Neural progenitor cell (in vitro differentiated cells): ENCODE data around the gene COL24A1. TPM values are rescaled to one million over a fixed set of nuclear protein-coding genes. Genes with fewer than 3 reads are reported as not detected.
"Not testable (repeated sequence)": the region's sequence is repeated elsewhere in the genome, so short reads cannot be mapped to it uniquely, and the experiment has no call there.

Experiments
- DNase-seq: peaks from one replicate; pipeline ENCODE4 v3.0.0-alpha.2; 2016; ENCODE audit warnings: low spot score
- H2AFZ ChIP-seq: fragments of 200-600 bp; sonication (generic); replicated peaks from 2 replicates; pipeline ENCODE4 v1.6.1; 2016; ENCODE audit warnings: antibody characterized with exemption
- H3F3A ChIP-seq: fragments of 200-600 bp; sonication (generic); 2 replicates; pipeline ENCODE4 v1.6.1; 2016; ENCODE audit warnings: antibody characterized with exemption, low read depth
- H3K27ac ChIP-seq: fragments of 200-600 bp; sonication (generic); 2 replicates; pipeline ENCODE4 v1.5.1; 2016; ENCODE audit warnings: mild to moderate bottlenecking
- H3K27me3 ChIP-seq: fragments of 200-600 bp; sonication (generic); 2 replicates; pipeline ENCODE4 v1.6.1; 2016; ENCODE audit warnings: mild to moderate bottlenecking, moderate library complexity
- H3K36me3 ChIP-seq: fragments of 200-600 bp; sonication (generic); 2 replicates; pipeline ENCODE4 v1.5.1; 2016
- H3K4me1 ChIP-seq: fragments of 200-600 bp; sonication (generic); 2 replicates; pipeline ENCODE4 v1.6.1; 2016; ENCODE audit warnings: mixed run types
- H3K4me2 ChIP-seq: fragments of 200-600 bp; sonication (generic); 2 replicates; pipeline ENCODE4 v1.6.1; 2016
- H3K4me3 ChIP-seq: fragments of 200-600 bp; sonication (generic); 2 replicates; pipeline ENCODE4 v1.5.1; 2016
- H3K79me2 ChIP-seq: fragments of 200-600 bp; sonication (generic); 2 replicates; pipeline ENCODE4 v1.6.1; 2016; ENCODE audit warnings: low read depth
- H3K9ac ChIP-seq: fragments of 200-600 bp; sonication (generic); 2 replicates; pipeline ENCODE4 v1.6.1; 2016
- H3K9me3 ChIP-seq: fragments of 200-600 bp; sonication (generic); 2 replicates; pipeline ENCODE4 v1.5.1; 2016; ENCODE audit warnings: low read depth
- H4K20me1 ChIP-seq: fragments of 200-600 bp; sonication (generic); 2 replicates; pipeline ENCODE4 v1.6.1; 2016; ENCODE audit warnings: low read depth
- H3K27ac Mint-ChIP-seq: 3 replicates; pipeline ENCODE4 v1.8.0; 2021; ENCODE audit warnings: mixed read lengths
- H3K27me3 Mint-ChIP-seq: 2 replicates; pipeline ENCODE4 v1.8.0; 2022; ENCODE audit warnings: low read depth, mild to moderate bottlenecking, inconsistent platforms, moderate library complexity, mixed read lengths; ENCODE audit not compliant: insufficient read depth
- H3K36me3 Mint-ChIP-seq: 3 replicates; pipeline ENCODE4 v1.8.0; 2021; ENCODE audit warnings: mixed read lengths
- H3K4me1 Mint-ChIP-seq: 3 replicates; pipeline ENCODE4 v1.8.0; 2021; ENCODE audit warnings: mixed read lengths
- H3K4me3 Mint-ChIP-seq: 3 replicates; pipeline ENCODE4 v1.8.0; 2021; ENCODE audit warnings: mild to moderate bottlenecking, moderate library complexity, mixed read lengths
- H3K9me3 Mint-ChIP-seq: 3 replicates; pipeline ENCODE4 v1.8.0; 2020; ENCODE audit warnings: mixed read lengths
- EZH2 ChIP-seq: fragments of 200-600 bp; sonication (generic); IDR thresholded peaks from 2 replicates; pipeline ENCODE4 v1.6.1; 2017; ENCODE audit warnings: antibody characterized with exemption, mild to moderate bottlenecking, moderate library complexity
- EZH2phosphoT487 ChIP-seq: fragments of 200-600 bp; sonication (generic); IDR thresholded peaks from 2 replicates; pipeline ENCODE4 v1.6.1; 2017; ENCODE audit warnings: antibody characterized with exemption
- total RNA-seq: library from RNA; depleted of rRNA; stranded (reverse); fragments of >200 nt; gene quantifications from 2 replicates; pipeline ENCODE4 v1.2.3, GENCODE V29; 2015; ENCODE audit warnings: low replicate concordance
- TF ChIP-seq, protein P1 (sequence below): fragments of 200-600 bp; sonication (generic); IDR thresholded peaks from 2 replicates; pipeline ENCODE4 v1.5.1; 2017; ENCODE audit warnings: antibody characterized with exemption, mild to moderate bottlenecking

The COL24A1 gene
- total RNA-seq, 1 donor from 2014 or later: not detected

DNA sequence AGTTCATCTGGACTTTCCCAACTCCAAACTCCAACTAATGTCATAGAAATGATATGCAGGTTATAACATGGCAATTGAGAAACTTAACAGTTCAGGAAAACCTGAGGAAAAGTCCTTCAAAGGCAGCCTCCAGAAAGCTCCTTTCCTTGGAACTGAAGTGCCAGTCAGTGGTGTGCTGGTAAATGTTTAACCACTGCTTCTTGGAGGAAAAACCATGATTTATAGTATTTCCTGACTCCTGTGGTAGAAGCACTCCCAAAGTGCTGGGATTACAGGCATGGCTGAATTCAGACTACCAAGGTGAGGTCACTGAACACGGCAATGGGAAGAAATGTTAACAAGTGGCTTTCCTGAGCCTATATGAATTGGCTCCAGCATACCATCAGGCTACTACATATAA, 421.6 kb downstream of the COL24A1 start:
- Histone ChIP-seq H3K27ac (no peak overlapping the region), H3K9ac (no peak overlapping the region), H3F3A (no peaks in the 10 kb centered on the region), H3K4me3 (no peak overlapping the region), H3K79me2 (no peaks in the 10 kb centered on the region), H2AFZ (peak overlapping the region; percentile 47), H4K20me1 (no peaks in the 10 kb centered on the region), H3K4me1 (no peaks in the 10 kb centered on the region), H3K36me3 (no peaks in the 10 kb centered on the region), H3K27me3 (no peaks in the 10 kb centered on the region), H3K9me3 (no peaks in the 10 kb centered on the region), H3K4me2 (no peak overlapping the region)
- Mint-ChIP-seq H3K9me3 (no peaks in the 10 kb centered on the region), H3K27me3 (no peaks in the 10 kb centered on the region), H3K4me1 (no peaks in the 10 kb centered on the region), H3K36me3 (no peaks in the 10 kb centered on the region), H3K27ac (no peak overlapping the region), H3K4me3 (no peak overlapping the region)
- no peak for DNase-seq
- TF ChIP-seq, protein P1, sequence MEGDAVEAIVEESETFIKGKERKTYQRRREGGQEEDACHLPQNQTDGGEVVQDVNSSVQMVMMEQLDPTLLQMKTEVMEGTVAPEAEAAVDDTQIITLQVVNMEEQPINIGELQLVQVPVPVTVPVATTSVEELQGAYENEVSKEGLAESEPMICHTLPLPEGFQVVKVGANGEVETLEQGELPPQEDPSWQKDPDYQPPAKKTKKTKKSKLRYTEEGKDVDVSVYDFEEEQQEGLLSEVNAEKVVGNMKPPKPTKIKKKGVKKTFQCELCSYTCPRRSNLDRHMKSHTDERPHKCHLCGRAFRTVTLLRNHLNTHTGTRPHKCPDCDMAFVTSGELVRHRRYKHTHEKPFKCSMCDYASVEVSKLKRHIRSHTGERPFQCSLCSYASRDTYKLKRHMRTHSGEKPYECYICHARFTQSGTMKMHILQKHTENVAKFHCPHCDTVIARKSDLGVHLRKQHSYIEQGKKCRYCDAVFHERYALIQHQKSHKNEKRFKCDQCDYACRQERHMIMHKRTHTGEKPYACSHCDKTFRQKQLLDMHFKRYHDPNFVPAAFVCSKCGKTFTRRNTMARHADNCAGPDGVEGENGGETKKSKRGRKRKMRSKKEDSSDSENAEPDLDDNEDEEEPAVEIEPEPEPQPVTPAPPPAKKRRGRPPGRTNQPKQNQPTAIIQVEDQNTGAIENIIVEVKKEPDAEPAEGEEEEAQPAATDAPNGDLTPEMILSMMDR: no peak
- no peak for TF ChIP-seq EZH2
- no peak for TF ChIP-seq EZH2phosphoT487

DNA sequence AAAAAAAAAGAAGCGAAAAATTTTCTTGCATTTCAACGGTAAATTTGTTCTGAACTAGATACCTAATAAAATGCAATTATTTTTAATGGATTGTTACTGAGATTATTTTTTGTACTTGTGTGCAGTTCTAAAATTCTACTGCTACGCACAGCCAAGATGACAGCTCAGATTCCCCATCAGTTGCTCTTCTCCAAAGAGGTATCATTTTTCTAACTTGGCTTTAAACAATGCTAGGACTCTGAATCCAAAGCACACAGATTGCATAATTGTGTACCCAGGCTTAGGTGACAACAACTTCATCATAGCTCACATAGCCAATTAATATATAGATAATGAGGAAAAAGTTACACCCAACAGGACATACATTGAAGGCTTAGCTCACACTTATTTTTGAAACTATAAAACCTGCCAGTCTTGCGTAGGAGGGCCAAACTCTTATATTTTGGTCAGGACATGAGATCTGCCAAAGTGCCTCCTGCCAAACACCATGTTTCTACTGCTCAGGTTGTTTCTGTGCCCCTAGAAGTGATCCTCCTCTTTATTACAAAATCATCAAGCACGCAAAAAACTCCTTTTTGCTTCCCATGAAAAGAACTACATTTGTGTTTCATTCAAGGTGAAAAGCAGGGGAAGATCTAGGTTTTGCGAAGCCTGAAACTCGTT, 437.8 kb downstream of the COL24A1 start:
- no peaks in the 10 kb centered on the region for H3K36me3 Mint-ChIP-seq
- Histone ChIP-seq H3K9me3 (no peaks in the 10 kb centered on the region), H2AFZ (no peak overlapping the region), H3K79me2 (no peaks in the 10 kb centered on the region), H3K27ac (no peak overlapping the region), H4K20me1 (no peaks in the 10 kb centered on the region), H3K4me3 (no peak overlapping the region), H3K4me2 (no peak overlapping the region), H3K9ac (no peak overlapping the region), H3K27me3 (no peaks in the 10 kb centered on the region), H3F3A (no peaks in the 10 kb centered on the region), H3K4me1 (no peaks in the 10 kb centered on the region), H3K36me3 (no peaks in the 10 kb centered on the region)
- TF ChIP-seq EZH2phosphoT487 (no peak), EZH2 (no peak)
- TF ChIP-seq, protein P1: no peak
- H3K4me3 Mint-ChIP-seq: no peak overlapping the region
- no peak for DNase-seq
- peaks cover 29% of the 10 kb centered on the region for H3K9me3 Mint-ChIP-seq
- H3K27ac Mint-ChIP-seq: no peak overlapping the region
- H3K4me1 Mint-ChIP-seq: no peaks in the 10 kb centered on the region
- peaks cover 2% of the 10 kb centered on the region for H3K27me3 Mint-ChIP-seq

DNA sequence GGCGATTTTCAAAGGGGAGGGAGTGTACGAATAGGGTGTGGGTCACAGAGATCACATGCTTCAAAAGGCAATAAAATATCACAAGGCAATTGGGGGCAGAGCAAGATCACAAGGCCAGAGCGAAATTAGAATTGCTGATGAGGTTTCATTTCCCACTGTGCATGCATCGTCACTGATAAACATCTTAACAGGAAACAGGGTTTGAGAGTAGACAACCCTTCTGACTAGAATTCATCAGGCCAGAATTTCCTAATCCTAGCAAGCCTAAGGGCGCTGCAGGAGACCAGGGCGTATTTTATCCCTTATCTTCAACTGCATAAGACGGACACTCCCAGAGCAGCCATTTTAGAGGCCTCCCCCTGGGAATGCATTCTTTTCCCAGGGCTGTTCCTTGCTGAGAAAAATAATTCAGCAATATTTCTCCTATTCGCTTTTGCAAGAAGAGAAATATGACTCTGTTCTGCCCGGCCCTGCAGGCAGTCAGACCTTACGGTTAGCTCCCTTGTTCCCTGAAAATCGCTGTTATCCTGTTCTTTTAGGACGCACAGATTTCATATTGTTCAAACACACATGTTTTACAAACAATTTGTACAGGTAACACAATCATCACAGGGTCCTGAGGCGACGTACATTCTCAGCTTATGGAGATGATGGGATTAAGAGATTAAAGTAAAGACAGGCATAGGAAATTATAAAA, 442.0 kb downstream of the COL24A1 start:
- not testable (repeated sequence) for H3K9me3 ChIP-seq, H3K4me3 ChIP-seq, H3K36me3 ChIP-seq, H3K4me1 ChIP-seq, H3K9ac ChIP-seq, H3K27me3 Mint-ChIP-seq, H3K27me3 ChIP-seq, H3K4me2 ChIP-seq, H3K79me2 ChIP-seq, H3K4me1 Mint-ChIP-seq, H3K36me3 Mint-ChIP-seq, H2AFZ ChIP-seq, H3K4me3 Mint-ChIP-seq, DNase-seq, H3K27ac ChIP-seq, H4K20me1 ChIP-seq, H3K27ac Mint-ChIP-seq, H3F3A ChIP-seq
- H3K9me3 Mint-ChIP-seq: peaks cover 18% of the 10 kb centered on the region

DNA sequence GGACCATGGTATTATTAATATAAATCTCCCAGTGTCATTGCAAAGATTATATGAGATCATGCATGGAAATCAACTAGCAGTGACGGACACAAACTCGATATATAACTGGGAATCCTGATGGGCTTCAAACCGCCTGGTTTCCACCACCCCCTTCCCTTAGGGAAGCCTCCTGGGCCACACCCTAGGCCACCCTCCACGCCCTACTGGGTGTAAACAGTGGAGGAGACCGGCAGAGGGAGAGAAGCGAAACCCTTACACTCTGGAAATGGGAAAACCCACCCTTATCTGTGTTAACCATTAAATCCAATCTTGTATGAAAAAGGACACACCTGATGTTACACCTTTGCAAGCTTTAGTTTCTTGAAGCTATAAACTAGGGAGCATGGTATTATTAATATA, 447.7 kb downstream of the COL24A1 start:
- peak overlapping the region; percentile 59 for H3K27ac ChIP-seq
- peak overlapping the region; percentile 94 for H3K4me2 ChIP-seq
- no peaks in the 10 kb centered on the region for H4K20me1 ChIP-seq
- H2AFZ ChIP-seq: peak overlapping the region; percentile 89
- no peak overlapping the region for H3K4me3 Mint-ChIP-seq
- peaks cover 13% of the 10 kb centered on the region for H3F3A ChIP-seq
- TF ChIP-seq, protein P1: no peak
- TF ChIP-seq EZH2: no peak
- no peak for TF ChIP-seq EZH2phosphoT487
- peak overlapping the region; percentile 84 for H3K4me3 ChIP-seq
- peaks cover 12% of the 10 kb centered on the region for H3K36me3 Mint-ChIP-seq
- H3K27ac Mint-ChIP-seq: no peak overlapping the region
- H3K27me3 Mint-ChIP-seq: no peaks in the 10 kb centered on the region
- H3K4me1 ChIP-seq: peaks cover 7% of the 10 kb centered on the region
- peaks cover 4% of the 10 kb centered on the region for H3K9me3 Mint-ChIP-seq
- peaks cover 2% of the 10 kb centered on the region for H3K4me1 Mint-ChIP-seq
- H3K79me2 ChIP-seq: peaks cover 39% of the 10 kb centered on the region
- H3K9ac ChIP-seq: no peak overlapping the region
- H3K36me3 ChIP-seq: peaks cover 11% of the 10 kb centered on the region
- no peak for DNase-seq
- no peaks in the 10 kb centered on the region for H3K27me3 ChIP-seq
- H3K9me3 ChIP-seq: no peaks in the 10 kb centered on the region
